Adrenal gland (tissue), 12 donors: ENCODE results near the gene PIPOX. TPM values are rescaled to one million over a fixed set of nuclear protein-coding genes. Genes with fewer than 3 reads are reported as not detected.

ENCODE experiments used
- DNase-seq, 7 donors: peaks; one replicate each; pipeline ENCODE4 v3.0.0-alpha.2; 2019 to 2020
- H3K27ac ChIP-seq, 5 donors: fragments of 200-600 bp; sonication (generic) in 4 of 5; 1 replicate in 3 of 5; 2 replicates in 2 of 5; pipeline versions ENCODE4 v1.5.1 to v1.8.0; 2016 to 2020; ENCODE audit warnings: mild to moderate bottlenecking in 1 of 5
- H3K27me3 ChIP-seq: fragments of 200-600 bp; 2 replicates; pipeline ENCODE4 v1.8.0; 2021
- H3K36me3 ChIP-seq, 2 donors: fragments of 200-600 bp; replicated peaks in 1 of 2; 1 replicate in 1 of 2; 2 replicates in 1 of 2; pipeline versions ENCODE4 v1.5.1 to v1.8.0; 2018 to 2022
- H3K4me1 ChIP-seq, 2 donors: fragments of 200-600 bp; replicated peaks in 1 of 2; 1 replicate in 1 of 2; 2 replicates in 1 of 2; pipeline versions ENCODE4 v1.5.1 to v1.8.0; 2018 to 2021
- H3K4me3 ChIP-seq, 4 donors: fragments of 200-600 bp; sonication (generic) in 3 of 4; one replicate each; pipeline ENCODE4 v1.5.1; 2016 to 2018
- H3K9me3 ChIP-seq, 3 donors: fragments of 200-600 bp; sonication (generic) in 1 of 3; replicated peaks in 1 of 3; 1 replicate in 2 of 3; 2 replicates in 1 of 3; pipeline versions ENCODE4 v1.5.1 to v1.8.0; 2016 to 2021
- CTCF ChIP-seq, 6 experiments: fragments of 450-650 bp in 4 of 6; fragments of 200-600 bp in 2 of 6; sonication (generic) in 1 of 6; IDR thresholded peaks; 1 replicate in 5 of 6; 2 replicates in 1 of 6; pipeline versions ENCODE4 v1.5.1 to v1.8.0; 2016 to 2021; ENCODE audit warnings: antibody characterized with exemption in 6 of 6, mild to moderate bottlenecking in 2 of 6, moderate library complexity in 1 of 6
- POLR2A ChIP-seq, 2 donors: fragments of 450-650 bp; IDR thresholded peaks; one replicate each; pipeline ENCODE4 v1.6.1; 2017; ENCODE audit warnings: antibody characterized with exemption in 2 of 2, mild to moderate bottlenecking in 2 of 2, moderate library complexity in 1 of 2
- WGBS, 4 donors: extraction: QIAGEN DNeasy Blood & Tissue Kit in 2 of 4; methylation state at CpG; one replicate each; pipeline versions ENCODE4 v1.1.5 to v1.1.7; 2013 to 2017; 5-methylcytosine and 5-hydroxymethylcytosine counted together
- intact Hi-C, 2 donors: fragments of 100-400 bp; cut with DNase I; formaldehyde crosslinking; loops; one replicate each; pipeline versions ENCODE4 v1.14.1 to v1.15.0; 2022 to 2023
- polyA plus RNA-seq, 3 donors: library from polyadenylated mRNA; stranded (reverse); fragments of 200-250 nt in 2 of 3; fragments of 350-450 nt in 1 of 3; fragmentation: Illumina TruSeq in 1 of 3; extraction: RNeasy Lipid Tissue Mini Kit (QIAGEN cat#74804) in 1 of 3; gene quantifications; one replicate each; pipeline ENCODE4 v1.2.3, GENCODE V29; 2013 to 2014
- total RNA-seq, 9 donors: library from RNA; depleted of rRNA in 4 of 9; stranded (reverse); fragments of >200 nt in 4 of 9; fragments of 120-200 nt in 1 of 9; fragmentation: NEBNext Ultra II Directional in 1 of 9; extraction: Animal tissue kit (Norgen Biotek cat#: 25700) in 1 of 9; gene quantifications; one replicate each; pipeline versions ENCODE4 v1.1.0 to v1.2.4, GENCODE V29; 2013 to 2023
- donor health status: healthy with polysubstance abuse.
- donor health status: Bipolar disorder and iron deficiency.
- donor health status: DM: yes; HTN: yes; CAD: no.
- donor health status: DM: no; HTN: no; CAD: no.
- donor health status: DM: no; HTN: no; CAD: no.
- donor health status: DM: yes; HTN: yes; CAD: no.

PIPOX gene
- total and polyA plus RNA-seq, 12 donors: 0.34 to 2.2 (median 1.3) TPM

DNA sequence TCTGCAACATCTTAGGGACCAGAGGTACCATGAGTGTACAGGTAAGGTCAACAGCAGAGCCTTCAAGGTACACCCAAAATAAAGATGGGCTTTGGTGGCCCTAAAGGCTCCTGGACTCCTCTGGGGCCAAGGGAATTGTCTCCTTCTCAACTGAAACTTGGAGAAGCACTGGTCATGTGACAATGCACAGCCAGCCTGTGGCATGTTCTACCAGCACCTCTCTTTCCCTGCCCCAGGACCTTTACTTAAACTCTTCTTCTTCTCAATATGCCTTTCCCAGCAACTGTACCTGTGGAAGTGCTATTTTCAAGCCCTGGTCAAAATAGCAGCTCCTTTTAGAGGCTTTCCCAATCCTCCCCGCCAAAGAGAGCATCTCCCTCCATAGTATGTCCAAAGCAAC is 28.4 kb downstream of the PIPOX start:
- intact Hi-C loops: no loop called here
- H3K4me1 ChIP-seq: no peaks in the 10 kb centered on the region
- H3K27me3 ChIP-seq: no peaks in the 10 kb centered on the region
- 90 to 100% (median 98%) methylated on average over 1 of the region's 1 CpG for whole genome bisulfite sequencing, 4 donors
- no peaks in the 10 kb centered on the region for H3K9me3 ChIP-seq
- H3K27ac ChIP-seq: no peak overlapping the region
- no peak for DNase-seq
- H3K4me3 ChIP-seq: no peak overlapping the region
- H3K36me3 ChIP-seq: no peaks in the 10 kb centered on the region
- TF ChIP-seq POLR2A (IDR thresholded peaks at IDR 0.05): no peak
- no peak for TF ChIP-seq CTCF (IDR thresholded peaks at IDR 0.05)

- WGBS, 4 donors: 70 to 96% (median 90%) methylated on average over 2 of the region's 2 CpGs
- Histone ChIP-seq H3K27ac (no peak overlapping the region), H3K4me3 (no peak overlapping the region), H3K27me3 (no peaks in the 10 kb centered on the region), H3K36me3 (no peaks in the 10 kb centered on the region), H3K9me3 (no peaks in the 10 kb centered on the region), H3K4me1 (no peaks in the 10 kb centered on the region)
- no peak for DNase-seq
- TF ChIP-seq POLR2A (IDR thresholded peaks at IDR 0.05) (no peak), CTCF (IDR thresholded peaks at IDR 0.05) (no peak)
- intact Hi-C loops: no loop called here
Measured at GRCh38 chr17:29073045-29073444, 30.1 kb downstream of the PIPOX start.

- no peaks in the 10 kb centered on the region for H3K9me3 ChIP-seq
- H3K36me3 ChIP-seq: no peaks in the 10 kb centered on the region
- no peak for TF ChIP-seq POLR2A (IDR thresholded peaks at IDR 0.05)
- no peak for TF ChIP-seq CTCF (IDR thresholded peaks at IDR 0.05)
- H3K4me1 ChIP-seq: peaks cover 0 to 3% of the 10 kb centered on the region in 2 donors
- no peaks in the 10 kb centered on the region for H3K27me3 ChIP-seq
- DNase-seq: no peak
- no peak overlapping the region for H3K27ac ChIP-seq
- intact Hi-C loops: no loop called here
- no peak overlapping the region for H3K4me3 ChIP-seq
- 73 to 83% (median 79%) methylated on average over 4 of the region's 4 CpGs for WGBS, 4 donors
Measured at GRCh38 chr17:29073520-29073919, 30.6 kb downstream of the PIPOX start.

DNA sequence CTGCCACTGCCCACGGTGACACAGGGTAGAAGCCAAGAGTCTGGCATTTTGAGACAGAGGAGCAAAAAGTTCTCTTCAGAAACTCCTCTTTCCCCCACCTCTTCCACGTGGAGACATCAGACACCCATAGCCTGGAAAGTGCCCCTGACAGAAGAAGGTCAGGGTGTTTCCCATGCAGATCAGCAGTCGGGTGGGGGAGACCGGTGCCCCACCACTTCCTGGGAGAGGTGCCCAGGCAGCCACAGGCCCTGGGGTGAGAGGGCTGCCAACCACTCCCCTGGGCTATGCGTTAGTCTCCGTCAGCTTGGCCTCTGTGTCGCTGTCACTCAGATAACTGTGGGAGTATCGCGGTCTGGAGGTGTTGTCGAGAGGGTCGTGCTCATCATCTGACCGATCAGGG is 31.5 kb downstream of the PIPOX start:
- Histone ChIP-seq H3K36me3 (peaks cover 0 to 5% of the 10 kb centered on the region in 2 donors), H3K27ac (no peak overlapping the region), H3K27me3 (no peaks in the 10 kb centered on the region), H3K4me3 (no peak overlapping the region), H3K9me3 (no peaks in the 10 kb centered on the region), H3K4me1 (peaks cover 0 to 4% of the 10 kb centered on the region in 2 donors)
- no peak for DNase-seq
- TF ChIP-seq POLR2A (IDR thresholded peaks at IDR 0.05) (no peak), CTCF (IDR thresholded peaks at IDR 0.05) (no peak)
- intact Hi-C loops: no loop called here
- 86 to 92% (median 87%) methylated on average over 10 to 12 of the region's 12 CpGs for WGBS, 4 donors
